Left ventricle myocardium inferior (tissue), 1 donor: Measurements from ENCODE around the gene C2CD4C. TPM values are rescaled to one million over a fixed set of nuclear protein-coding genes. Genes with fewer than 3 reads are reported as not detected.
"Not testable (repeated sequence)": the region's sequence is repeated elsewhere in the genome, so short reads cannot be mapped to it uniquely, and the experiment has no call there.

ENCODE experiments used
- DNase-seq: peaks from one replicate; pipeline ENCODE4 v3.0.0-alpha.2; 2020
- H3K27ac ChIP-seq: fragments of 200-600 bp; replicated peaks from 2 replicates; pipeline ENCODE4 v1.8.0; 2021
- H3K27me3 ChIP-seq: fragments of 200-600 bp; 2 replicates; pipeline ENCODE4 v1.8.0; 2021; ENCODE audit warnings: low read depth
- H3K36me3 ChIP-seq: fragments of 200-600 bp; 2 replicates; pipeline ENCODE4 v1.8.0; 2021
- H3K4me1 ChIP-seq: fragments of 200-600 bp; 2 replicates; pipeline ENCODE4 v1.8.0; 2021
- H3K4me3 ChIP-seq: fragments of 200-600 bp; 2 replicates; pipeline ENCODE4 v1.8.0; 2021; ENCODE audit warnings: mild to moderate bottlenecking, moderate library complexity
- H3K9me3 ChIP-seq: fragments of 200-600 bp; replicated peaks from 2 replicates; pipeline ENCODE4 v1.8.0; 2021
- CTCF ChIP-seq: fragments of 200-600 bp; IDR thresholded peaks from 2 replicates; pipeline ENCODE4 v1.8.0; 2021; ENCODE audit warnings: antibody characterized with exemption, mild to moderate bottlenecking, borderline replicate concordance
- intact Hi-C: fragments of 100-400 bp; cut with micrococcal nuclease; formaldehyde crosslinking; loops from one replicate; pipeline ENCODE4 v1.11.0; 2022
- total RNA-seq: library from RNA; stranded (reverse); fragmentation: NEBNext Ultra II Directional; extraction: Animal tissue kit (Norgen Biotek cat#: 25700); gene quantifications from one replicate; pipeline ENCODE4 v1.2.1, GENCODE V29; 2021
- donor health status: DM: no; HTN: yes; CAD: no; lungs with severe emphysema.

Gene C2CD4C
- total RNA-seq, 1 donor from 2014 or later, result 0.63 TPM

DNA sequence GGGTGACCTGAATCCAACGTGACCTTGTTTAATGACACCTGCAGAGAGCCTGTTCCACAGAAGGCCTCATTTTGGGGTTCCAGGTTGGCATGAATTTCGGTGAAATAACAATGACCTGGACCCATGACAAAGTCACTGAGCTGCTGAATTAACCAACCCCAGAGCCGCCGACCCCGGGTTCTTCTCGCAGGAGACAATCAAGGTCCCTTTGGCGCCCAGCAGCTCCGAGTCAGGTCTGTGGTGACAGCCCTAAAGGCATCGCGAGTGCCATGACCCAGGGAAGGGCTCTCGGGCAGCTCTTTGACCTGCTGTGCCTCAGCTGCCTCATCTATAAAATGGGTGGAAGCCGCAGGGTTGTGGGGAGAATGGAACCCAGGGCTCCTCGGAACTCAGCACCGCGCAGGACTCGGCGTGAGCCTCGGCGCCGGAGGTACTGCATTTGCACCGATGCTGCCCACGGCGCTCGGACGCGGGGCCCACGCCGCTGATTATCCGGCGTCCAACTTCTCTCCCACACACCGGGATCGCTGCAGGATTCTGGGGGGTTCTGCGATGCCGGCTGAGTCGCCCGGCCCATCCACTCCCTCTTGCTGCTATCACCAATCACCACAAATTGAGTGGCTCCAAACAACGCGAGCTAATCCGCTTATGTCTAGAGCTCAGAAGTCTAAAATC is 46.2 kb upstream of the C2CD4C start:
- Histone ChIP-seq H3K4me1 (peaks cover 7% of the 10 kb centered on the region), H3K4me3 (no peak overlapping the region), H3K9me3 (no peaks in the 10 kb centered on the region), H3K27ac (no peak overlapping the region), H3K36me3 (peaks cover 10% of the 10 kb centered on the region), H3K27me3 (no peaks in the 10 kb centered on the region)
- intact Hi-C loops, result no loop called here
- DNase-seq, result no peak
- no peak for TF ChIP-seq CTCF

DNA sequence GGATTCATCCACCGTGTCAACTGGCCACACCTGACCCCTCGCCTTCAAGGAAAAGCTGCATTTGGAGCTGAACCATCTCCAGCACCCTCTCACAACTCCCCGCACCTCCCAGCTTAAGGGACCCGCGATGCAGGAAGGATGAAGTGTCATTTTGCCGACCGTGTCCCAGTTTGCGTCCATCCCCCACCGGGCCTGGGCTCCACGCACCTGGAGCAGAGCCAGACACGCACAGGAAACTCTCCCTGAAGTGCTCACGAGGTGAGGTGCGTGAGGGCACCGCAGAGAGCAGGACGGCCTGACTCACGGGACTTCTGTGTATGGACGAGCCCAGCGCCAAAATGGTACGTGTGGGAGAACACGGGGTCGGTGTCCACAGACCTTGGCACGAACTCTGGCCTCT is 44.7 kb upstream of the C2CD4C start:
- Histone ChIP-seq H3K27me3 (no peaks in the 10 kb centered on the region), H3K4me3 (no peak overlapping the region), H3K4me1 (peaks cover under 1% of the 10 kb centered on the region), H3K27ac (no peak overlapping the region), H3K9me3 (no peaks in the 10 kb centered on the region), H3K36me3 (peaks cover 10% of the 10 kb centered on the region)
- intact Hi-C loops, result no loop called here
- TF ChIP-seq CTCF, result no peak
- DNase-seq, result no peak

DNA sequence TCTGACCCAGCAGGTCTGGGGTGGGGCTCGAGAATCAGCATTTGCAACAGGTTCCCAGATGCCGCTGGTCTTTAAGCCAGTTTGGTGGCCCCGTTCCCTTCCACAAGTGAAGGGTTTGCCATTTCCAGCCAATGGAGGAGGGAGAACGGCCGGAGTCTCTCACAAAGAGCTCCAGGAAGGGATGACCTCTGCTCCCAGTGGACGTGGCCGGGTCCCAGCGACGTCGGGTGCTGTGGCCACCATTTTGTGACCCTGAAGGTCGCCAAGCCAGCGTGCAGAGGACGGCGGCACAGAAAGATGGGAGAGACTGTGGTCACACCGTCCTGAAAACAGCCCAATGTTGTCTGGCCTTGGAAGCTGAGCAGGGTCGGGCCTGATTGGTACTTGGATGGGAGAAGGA is 43.9 kb upstream of the C2CD4C start:
- TF ChIP-seq CTCF, result no peak
- intact Hi-C loops, result no loop called here
- Histone ChIP-seq H3K4me3 (no peak overlapping the region), H3K9me3 (no peaks in the 10 kb centered on the region), H3K36me3 (peaks cover 10% of the 10 kb centered on the region), H3K27ac (no peak overlapping the region), H3K27me3 (no peaks in the 10 kb centered on the region), H3K4me1 (peaks cover 8% of the 10 kb centered on the region)
- no peak for DNase-seq

DNA sequence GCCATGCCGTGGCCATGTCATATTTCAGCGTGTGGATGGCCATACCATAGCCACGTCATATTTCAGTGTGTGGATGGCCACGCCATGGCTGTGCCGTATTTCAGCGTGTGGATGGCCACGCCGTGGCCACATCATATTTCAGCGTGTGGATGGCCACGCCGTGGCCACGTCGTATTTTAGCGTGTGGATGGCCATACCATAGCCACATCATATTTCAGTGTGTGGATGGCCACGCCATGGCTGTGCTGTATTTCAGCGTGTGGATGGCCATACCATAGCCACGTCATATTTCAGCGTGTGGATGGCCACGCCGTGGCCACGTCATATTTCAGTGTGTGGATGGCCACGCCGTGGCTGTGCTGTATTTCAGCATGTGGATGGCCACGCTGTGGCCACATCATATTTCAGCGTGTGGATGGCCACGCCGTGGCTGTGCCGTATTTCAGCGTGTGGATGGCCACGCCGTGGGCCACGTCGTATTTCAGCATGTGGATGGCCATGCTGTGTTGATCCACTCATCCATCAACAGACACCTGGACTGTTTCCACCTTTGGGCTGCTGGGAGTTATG is 42.0 kb upstream of the C2CD4C start:
- H3K9me3 ChIP-seq, H3K27ac ChIP-seq, H3K4me3 ChIP-seq, intact Hi-C loops, DNase-seq, H3K36me3 ChIP-seq, H3K27me3 ChIP-seq: not testable (repeated sequence)
- peaks cover 16% of the 10 kb centered on the region for H3K4me1 ChIP-seq

DNA sequence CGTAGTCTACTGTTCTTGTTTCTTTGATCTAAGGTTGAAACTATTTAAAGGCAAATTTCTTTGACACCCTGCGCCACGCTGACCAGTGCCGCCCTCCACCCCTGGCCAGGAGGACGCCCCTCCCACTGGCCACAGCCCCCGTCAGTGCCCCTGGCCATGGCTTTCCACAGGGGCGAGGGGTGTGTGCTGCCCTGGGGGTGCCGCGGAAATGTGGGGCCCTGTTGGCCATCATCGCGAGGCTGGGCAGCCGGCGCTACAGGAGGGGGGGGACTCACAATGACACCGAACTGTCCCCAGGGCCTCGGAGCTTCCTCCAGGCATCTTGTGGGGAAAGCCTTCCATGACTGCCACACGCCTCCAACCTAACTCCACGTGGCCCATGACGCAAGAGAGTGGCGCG is 41.0 kb upstream of the C2CD4C start:
- DNase-seq, result no peak
- H3K4me1 ChIP-seq, result peaks cover 16% of the 10 kb centered on the region
- H3K36me3 ChIP-seq, result peaks cover 6% of the 10 kb centered on the region
- H3K27me3 ChIP-seq, result no peaks in the 10 kb centered on the region
- H3K9me3 ChIP-seq, result no peaks in the 10 kb centered on the region
- no peak for TF ChIP-seq CTCF
- no peak overlapping the region for H3K27ac ChIP-seq
- H3K4me3 ChIP-seq, result no peak overlapping the region
- intact Hi-C loops, result no loop called here

DNA sequence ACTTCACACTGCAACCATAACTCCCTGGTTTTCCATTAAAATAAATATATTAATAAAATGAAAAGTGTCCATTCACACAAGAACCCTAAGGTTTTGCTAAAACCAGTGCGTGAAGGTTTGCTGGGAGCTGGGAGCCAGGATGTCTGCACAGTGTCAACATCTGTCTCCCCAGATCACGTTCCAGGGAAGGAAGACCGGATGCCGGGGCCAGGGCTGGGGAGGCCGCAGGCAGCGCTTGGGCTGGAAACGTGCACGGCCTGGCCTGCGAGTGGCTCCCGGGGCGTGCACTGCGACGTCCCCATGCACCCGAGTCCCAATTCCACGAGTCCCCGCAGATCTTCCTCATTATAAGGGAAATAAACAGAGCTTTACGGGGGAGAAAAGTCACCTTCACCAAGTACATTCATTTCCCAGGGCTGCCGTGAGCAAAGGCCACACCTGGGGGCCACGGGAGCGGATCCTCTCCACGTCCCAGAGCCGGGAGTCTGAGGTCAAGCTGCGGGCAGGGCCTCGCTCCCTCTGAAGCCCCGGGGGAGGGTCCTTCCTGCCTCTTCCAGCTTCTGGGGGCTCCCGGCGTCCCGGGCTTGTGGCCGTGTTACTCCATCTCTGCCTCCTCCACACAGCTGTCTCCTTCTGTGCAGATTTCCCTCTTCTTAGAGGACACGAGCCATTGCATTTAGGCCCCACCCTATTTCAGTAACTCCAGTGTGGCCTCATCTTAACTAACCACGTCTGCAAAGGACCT is 39.0 kb upstream of the C2CD4C start:
- Histone ChIP-seq H3K4me3 (no peak overlapping the region), H3K4me1 (peaks cover 16% of the 10 kb centered on the region), H3K9me3 (no peaks in the 10 kb centered on the region), H3K36me3 (peaks cover 4% of the 10 kb centered on the region), H3K27ac (peak overlapping the region; percentile 63), H3K27me3 (no peaks in the 10 kb centered on the region)
- no peak for TF ChIP-seq CTCF
- no peak for DNase-seq
- intact Hi-C loops, result no loop called here
